GM19397 (cell line): Measurements from ENCODE around the gene MATN3.

Experiments
- ATAC-seq: cut with Tn5 transposase; IDR thresholded peaks from one replicate; pipeline ENCODE4 v1.9.1; 2021; ENCODE audit warnings: mild to moderate bottlenecking, moderate library complexity; ENCODE audit not compliant: unreplicated experiment

The MATN3 gene

GRCh38 chr2:19943189-19943588 lies 69.3 kb downstream of the MATN3 start:
- ATAC-seq = no peak

GRCh38 chr2:19942199-19942598 lies 70.3 kb downstream of the MATN3 start:
- no peak for ATAC-seq
